Mesothelial cell of epicardium (in vitro differentiated cells): ENCODE measurements around the gene ALG2. TPM values are rescaled to one million over a fixed set of nuclear protein-coding genes. Genes with fewer than 3 reads are reported as not detected.

Experiments used
- DNase-seq, 2 experiments: peaks; one replicate each; pipeline ENCODE4 v3.0.0; 2021; ENCODE audit warnings: low spot score in 2 of 2; ENCODE audit not compliant: unreplicated experiment in 2 of 2
- H3K27ac Mint-ChIP-seq: 2 replicates; pipeline ENCODE4 v1.8.0; 2021; ENCODE audit warnings: mixed read lengths
- H3K27me3 Mint-ChIP-seq: 2 replicates; pipeline ENCODE4 v1.8.0; 2021; ENCODE audit warnings: low read depth, mixed read lengths
- H3K36me3 Mint-ChIP-seq: 2 replicates; pipeline ENCODE4 v1.8.0; 2021; ENCODE audit warnings: mixed read lengths
- H3K4me1 Mint-ChIP-seq: 2 replicates; pipeline ENCODE4 v1.8.0; 2021; ENCODE audit warnings: mixed read lengths
- H3K4me3 Mint-ChIP-seq: 2 replicates; pipeline ENCODE4 v1.8.0; 2021; ENCODE audit warnings: mild to moderate bottlenecking, moderate library complexity, mixed read lengths
- H3K9me3 Mint-ChIP-seq: 2 replicates; pipeline ENCODE4 v1.8.0; 2021; ENCODE audit warnings: mixed read lengths
- total RNA-seq: library from RNA; stranded (reverse); gene quantifications from 3 replicates; pipeline ENCODE4 v1.2.1, GENCODE V29; 2021
- TF ChIP-seq, protein P1 (sequence below): fragments of 200-600 bp; sonication (generic); IDR thresholded peaks from one replicate; pipeline ENCODE4 v1.5.0; 2021; ENCODE audit warnings: antibody characterized with exemption; ENCODE audit not compliant: unreplicated experiment

The ALG2 gene
- total RNA-seq, 1 donor from 2014 or later, result 29.6 TPM

GRCh38 chr9:99169982-99170761 is 51.6 kb downstream of the ALG2 start:
- Mint-ChIP-seq H3K27ac (no peak overlapping the region), H3K27me3 (no peaks in the 10 kb centered on the region), H3K36me3 (no peaks in the 10 kb centered on the region), H3K9me3 (no peaks in the 10 kb centered on the region), H3K4me1 (peaks cover 31% of the 10 kb centered on the region), H3K4me3 (peak overlapping the region; percentile 36)
- TF ChIP-seq, protein P1, sequence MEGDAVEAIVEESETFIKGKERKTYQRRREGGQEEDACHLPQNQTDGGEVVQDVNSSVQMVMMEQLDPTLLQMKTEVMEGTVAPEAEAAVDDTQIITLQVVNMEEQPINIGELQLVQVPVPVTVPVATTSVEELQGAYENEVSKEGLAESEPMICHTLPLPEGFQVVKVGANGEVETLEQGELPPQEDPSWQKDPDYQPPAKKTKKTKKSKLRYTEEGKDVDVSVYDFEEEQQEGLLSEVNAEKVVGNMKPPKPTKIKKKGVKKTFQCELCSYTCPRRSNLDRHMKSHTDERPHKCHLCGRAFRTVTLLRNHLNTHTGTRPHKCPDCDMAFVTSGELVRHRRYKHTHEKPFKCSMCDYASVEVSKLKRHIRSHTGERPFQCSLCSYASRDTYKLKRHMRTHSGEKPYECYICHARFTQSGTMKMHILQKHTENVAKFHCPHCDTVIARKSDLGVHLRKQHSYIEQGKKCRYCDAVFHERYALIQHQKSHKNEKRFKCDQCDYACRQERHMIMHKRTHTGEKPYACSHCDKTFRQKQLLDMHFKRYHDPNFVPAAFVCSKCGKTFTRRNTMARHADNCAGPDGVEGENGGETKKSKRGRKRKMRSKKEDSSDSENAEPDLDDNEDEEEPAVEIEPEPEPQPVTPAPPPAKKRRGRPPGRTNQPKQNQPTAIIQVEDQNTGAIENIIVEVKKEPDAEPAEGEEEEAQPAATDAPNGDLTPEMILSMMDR, result no peak
- no peak for DNase-seq

DNA sequence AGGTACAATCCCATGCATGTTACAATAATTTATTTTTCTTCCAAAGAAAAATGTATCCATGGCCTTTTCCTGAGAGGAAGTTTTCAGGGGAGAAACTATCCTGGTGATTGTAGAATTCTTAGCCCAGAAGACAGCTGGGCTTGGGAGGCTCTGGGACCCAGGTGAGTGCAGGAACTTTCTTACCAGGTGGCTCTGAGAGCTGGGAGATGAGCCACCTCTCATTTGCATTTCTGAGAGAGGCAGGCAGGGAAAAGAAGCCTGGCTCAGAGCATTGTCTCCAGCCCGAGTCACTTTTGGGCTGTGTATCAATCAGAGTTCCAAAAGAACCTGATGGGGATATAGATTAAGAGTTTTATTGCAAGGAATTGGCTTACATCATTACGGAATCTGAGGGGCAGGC is 52.7 kb downstream of the ALG2 start:
- no peaks in the 10 kb centered on the region for H3K36me3 Mint-ChIP-seq
- H3K4me1 Mint-ChIP-seq, result peaks cover 27% of the 10 kb centered on the region
- TF ChIP-seq, protein P1, result no peak
- H3K4me3 Mint-ChIP-seq, result no peak overlapping the region
- no peaks in the 10 kb centered on the region for H3K27me3 Mint-ChIP-seq
- H3K27ac Mint-ChIP-seq, result no peak overlapping the region
- H3K9me3 Mint-ChIP-seq, result no peaks in the 10 kb centered on the region
- no peak for DNase-seq

- H3K9me3 Mint-ChIP-seq, result no peaks in the 10 kb centered on the region
- DNase-seq, result no peak
- H3K36me3 Mint-ChIP-seq, result no peaks in the 10 kb centered on the region
- no peak overlapping the region for H3K27ac Mint-ChIP-seq
- TF ChIP-seq, protein P1, result no peak
- H3K4me3 Mint-ChIP-seq, result no peak overlapping the region
- peaks cover 24% of the 10 kb centered on the region for H3K4me1 Mint-ChIP-seq
- H3K27me3 Mint-ChIP-seq, result no peaks in the 10 kb centered on the region
These were observed 54.0 kb downstream of the ALG2 start for GRCh38 chr9:99167694-99168093.

DNA sequence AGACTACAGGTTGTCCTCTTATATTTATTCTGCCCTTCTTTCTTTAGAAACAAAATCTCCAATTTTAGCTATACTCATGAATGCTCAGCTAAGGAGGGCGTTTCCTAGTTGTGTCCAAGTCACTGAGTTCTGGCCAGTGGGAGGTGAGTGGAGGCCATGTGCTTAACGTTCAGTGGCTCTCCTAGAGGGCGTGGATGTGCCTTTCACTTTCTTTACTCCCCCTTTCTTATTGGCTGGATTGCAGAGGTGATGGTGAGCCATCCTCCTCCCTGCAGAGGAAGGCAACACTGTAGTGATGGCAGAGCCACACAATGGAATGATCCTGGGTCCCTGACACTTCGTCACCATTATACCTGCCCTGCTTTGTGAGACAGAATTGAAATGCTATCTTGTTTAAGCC is 54.6 kb downstream of the ALG2 start:
- TF ChIP-seq, protein P1, result no peak
- H3K36me3 Mint-ChIP-seq, result no peaks in the 10 kb centered on the region
- no peak overlapping the region for H3K4me3 Mint-ChIP-seq
- no peaks in the 10 kb centered on the region for H3K27me3 Mint-ChIP-seq
- no peaks in the 10 kb centered on the region for H3K9me3 Mint-ChIP-seq
- DNase-seq, result no peak
- H3K4me1 Mint-ChIP-seq, result peaks cover 24% of the 10 kb centered on the region
- no peak overlapping the region for H3K27ac Mint-ChIP-seq

Other genes with a start within 250 kb of the ALG2 start
- gene TGFBR1, start 116.8 kb downstream of the ALG2 start, total RNA-seq, result 77.5 to 79.7 TPM (median 79.6 TPM) in 3 replicates
- 130 to 139 TPM (median 132 TPM) in 3 replicates for gene SEC61B, start 340 bp upstream of the ALG2 start, total RNA-seq